ENCODE results near the gene PWWP2A. TPM values are rescaled to one million over a fixed set of nuclear protein-coding genes. Genes with fewer than 3 reads are reported as not detected.

The PWWP2A gene
- total and polyA plus RNA-seq, 12 donors: 7.0 to 32.9 (median 22.9) TPM

- no peak for DNase-seq
- Histone ChIP-seq H3K9me3 (replicated peaks in 1 of 3) (no peaks in the 10 kb centered on the region), H3K27me3 (no peaks in the 10 kb centered on the region), H3K4me3 (no peak overlapping the region), H3K4me1 (replicated peaks in 1 of 2) (no peaks in the 10 kb centered on the region), H3K36me3 (replicated peaks in 1 of 2) (peaks cover 0 to 22% of the 10 kb centered on the region in 2 donors), H3K27ac (no peak overlapping the region)
- 83 to 92% (median 87%) methylated on average over 7 of the region's 7 CpGs for WGBS, 4 donors
- intact Hi-C loops (cut with DNase I): no loop called here
- TF ChIP-seq CTCF (IDR thresholded peaks at IDR 0.05) (no peak), POLR2A (IDR thresholded peaks at IDR 0.05) (no peak)
Observed at GRCh38 chr5:160092514-160092913, 26.7 kb downstream of the PWWP2A start.

GRCh38 chr5:160090059-160090458 lies 29.2 kb downstream of the PWWP2A start:
- intact Hi-C loops (cut with DNase I): no loop called here
- no peaks in the 10 kb centered on the region for H3K4me1 ChIP-seq (replicated peaks in 1 of 2)
- H3K36me3 ChIP-seq (replicated peaks in 1 of 2): peaks cover 0 to 22% of the 10 kb centered on the region in 2 donors
- no peak for DNase-seq
- no peaks in the 10 kb centered on the region for H3K27me3 ChIP-seq
- no peak overlapping the region for H3K4me3 ChIP-seq
- TF ChIP-seq CTCF (IDR thresholded peaks at IDR 0.05) (no peak), POLR2A (IDR thresholded peaks at IDR 0.05) (no peak)
- 82 to 88% (median 86%) methylated on average over 1 of the region's 1 CpG for WGBS, 4 donors
- H3K27ac ChIP-seq: no peak overlapping the region
- H3K9me3 ChIP-seq (replicated peaks in 1 of 3): no peaks in the 10 kb centered on the region

- intact Hi-C loops (cut with DNase I): loop anchor here in 1 of 2 donors (10.0 kb wide), 1 partner anchor 105 kb away; no protein-coding TSS in a partner anchor
- H3K9me3 ChIP-seq (replicated peaks in 1 of 3): no peaks in the 10 kb centered on the region
- peaks cover 0 to 22% of the 10 kb centered on the region in 2 donors for H3K36me3 ChIP-seq (replicated peaks in 1 of 2)
- TF ChIP-seq CTCF (IDR thresholded peaks at IDR 0.05) (no peak), POLR2A (IDR thresholded peaks at IDR 0.05) (no peak)
- no peak for DNase-seq
- no peaks in the 10 kb centered on the region for H3K4me1 ChIP-seq (replicated peaks in 1 of 2)
- no peak overlapping the region for H3K27ac ChIP-seq
- no peaks in the 10 kb centered on the region for H3K27me3 ChIP-seq
- 85 to 97% (median 91%) methylated on average over 2 of the region's 2 CpGs for WGBS, 4 donors
- H3K4me3 ChIP-seq: no peak overlapping the region
Observed at GRCh38 chr5:160089531-160089930, 29.7 kb downstream of the PWWP2A start.

GRCh38 chr5:160088805-160089204 lies 30.4 kb downstream of the PWWP2A start:
- intact Hi-C loops (cut with DNase I): loop anchor here in 1 of 2 donors (10.0 kb wide), 1 partner anchor 106 kb away; no protein-coding TSS in a partner anchor
- DNase-seq: no peak
- no peak for TF ChIP-seq POLR2A (IDR thresholded peaks at IDR 0.05)
- peaks cover 0 to 21% of the 10 kb centered on the region in 2 donors for H3K36me3 ChIP-seq (replicated peaks in 1 of 2)
- 76 to 84% (median 79%) methylated on average over 1 of the region's 1 CpG for WGBS, 4 donors
- no peaks in the 10 kb centered on the region for H3K4me1 ChIP-seq (replicated peaks in 1 of 2)
- H3K27ac ChIP-seq: no peak overlapping the region
- H3K4me3 ChIP-seq: no peak overlapping the region
- no peaks in the 10 kb centered on the region for H3K9me3 ChIP-seq (replicated peaks in 1 of 3)
- no peaks in the 10 kb centered on the region for H3K27me3 ChIP-seq

GRCh38 chr5:160087199-160087598 lies 32.1 kb downstream of the PWWP2A start:
- DNase-seq: no peak
- H3K4me1 ChIP-seq (replicated peaks in 1 of 2): no peaks in the 10 kb centered on the region
- peaks cover 0 to 5% of the 10 kb centered on the region in 2 donors for H3K36me3 ChIP-seq (replicated peaks in 1 of 2)
- H3K9me3 ChIP-seq (replicated peaks in 1 of 3): no peaks in the 10 kb centered on the region
- H3K4me3 ChIP-seq: no peak overlapping the region
- 95 to 100% (median 99%) methylated on average over 1 of the region's 1 CpG for WGBS, 4 donors
- no peak overlapping the region for H3K27ac ChIP-seq
- no peaks in the 10 kb centered on the region for H3K27me3 ChIP-seq
- TF ChIP-seq CTCF (IDR thresholded peaks at IDR 0.05): no peak
- TF ChIP-seq POLR2A (IDR thresholded peaks at IDR 0.05): no peak
- intact Hi-C loops (cut with DNase I): loop anchor here in 1 of 2 donors (10.0 kb wide), 1 partner anchor 108 kb away; no protein-coding TSS in a partner anchor

Data from adrenal gland (tissue), 12 donors.